Body of pancreas (tissue), 4 donors: ENCODE measurements around the gene HSDL2.
"Not testable (repeated sequence)": the region's sequence is repeated elsewhere in the genome, so short reads cannot be mapped to it uniquely, and the experiment has no call there.

Experiments used
- CTCF ChIP-seq, 7 experiments: fragments of 450-650 bp in 4 of 7; fragments of 200-600 bp in 3 of 7; sonication (generic) in 3 of 7; IDR thresholded peaks; one replicate each; pipeline ENCODE4 v1.5.1; 2016 to 2019; ENCODE audit warnings: antibody characterized with exemption in 7 of 7
- POLR2A ChIP-seq, 3 donors: fragments of 450-650 bp; IDR thresholded peaks; one replicate each; pipeline ENCODE4 v1.6.1; 2016; ENCODE audit warnings: antibody characterized with exemption in 3 of 3, mild to moderate bottlenecking in 2 of 3

- TF ChIP-seq CTCF, POLR2A (IDR thresholded peaks at IDR 0.05): not testable (repeated sequence)
Observed at GRCh38 chr9:112391936-112392560, 12.1 kb downstream of the HSDL2 start.
